CD4-positive, alpha-beta T cell (primary cell): ENCODE measurements around the gene P4HA1. TPM values are rescaled to one million over a fixed set of nuclear protein-coding genes. Genes with fewer than 3 reads are reported as not detected.

Experiments
- ATAC-seq: fragments of 200-7000 bp; cut with Tn5 transposase; one replicate; pipeline ENCODE4 v1.10.0; 2022; ENCODE audit warnings: mild to moderate bottlenecking; ENCODE audit not compliant: poor library complexity
- CTCF ChIA-PET: fragments of 350-600 bp; sonication (Branson Sonifier 250); formaldehyde crosslinking; loops from one replicate; lab custom pipeline; 2021; ENCODE audit warnings: antibody characterized with exemption, inconsistent platforms; lab: Charles Lee
- POLR2A ChIA-PET: fragments of 350-600 bp; sonication (Branson Sonifier 250); formaldehyde crosslinking; loops from one replicate; lab custom pipeline; 2021; ENCODE audit warnings: antibody characterized with exemption, inconsistent platforms; lab: Charles Lee
- DNase-seq, 14 experiments: peaks; one replicate each; pipeline ENCODE4 v3.0.0-alpha.2; 2013 to 2020; ENCODE audit warnings: mixed read lengths in 2 of 14
- H3K27ac ChIP-seq, 2 donors: one replicate each; pipeline versions ENCODE4 v1.5.1 to v1.7.0; 2013; ENCODE audit warnings: low read length in 2 of 2, low read depth in 1 of 2, mild to moderate bottlenecking in 1 of 2
- H3K27me3 ChIP-seq, 2 experiments: 1 replicate in 1 of 2; 2 replicates in 1 of 2; pipeline versions ENCODE4 v1.6.1 to v1.7.0; 2013; ENCODE audit warnings: low read length in 2 of 2, control low read depth in 1 of 2, mild to moderate bottlenecking in 1 of 2, moderate library complexity in 1 of 2; ENCODE audit not compliant: insufficient read depth in 2 of 2, control insufficient read depth in 1 of 2
- H3K36me3 ChIP-seq: one replicate; pipeline ENCODE4 v1.6.1; 2013; ENCODE audit warnings: low read length, control low read depth; ENCODE audit not compliant: insufficient read depth
- H3K4me1 ChIP-seq: one replicate; pipeline ENCODE4 v1.6.1; 2013; ENCODE audit warnings: low read length, control low read depth; ENCODE audit not compliant: insufficient read depth
- H3K4me3 ChIP-seq: one replicate; pipeline ENCODE4 v1.5.1; 2013; ENCODE audit warnings: mild to moderate bottlenecking, low read length, moderate library complexity
- H3K9me3 ChIP-seq, 2 experiments: 1 replicate in 1 of 2; 2 replicates in 1 of 2; pipeline versions ENCODE4 v1.6.1 to v1.7.0; 2013; ENCODE audit warnings: low read length in 2 of 2, mild to moderate bottlenecking in 2 of 2, control low read depth in 1 of 2, moderate library complexity in 1 of 2; ENCODE audit not compliant: control insufficient read depth in 1 of 2, insufficient read depth in 1 of 2
- H3K27ac Mint-ChIP-seq: one replicate; pipeline ENCODE4 v1.8.0; 2020; ENCODE audit warnings: mixed read lengths
- H3K27me3 Mint-ChIP-seq: one replicate; pipeline ENCODE4 v1.8.0; 2021; ENCODE audit warnings: mixed read lengths
- H3K36me3 Mint-ChIP-seq: one replicate; pipeline ENCODE4 v1.8.0; 2021; ENCODE audit warnings: low read depth, mixed read lengths
- H3K4me1 Mint-ChIP-seq: one replicate; pipeline ENCODE4 v1.8.0; 2021; ENCODE audit warnings: low read depth, mixed read lengths
- H3K4me3 Mint-ChIP-seq: one replicate; pipeline ENCODE4 v1.8.0; 2020; ENCODE audit warnings: mild to moderate bottlenecking, mixed read lengths
- H3K9me3 Mint-ChIP-seq: one replicate; pipeline ENCODE4 v1.8.0; 2020; ENCODE audit warnings: mixed read lengths
- intact Hi-C, 2 experiments: fragments of 100-400 bp; cut with DNase I in 1 of 2; cut with micrococcal nuclease in 1 of 2; formaldehyde crosslinking; loops; one replicate each; pipeline versions ENCODE4 v1.15.1 to v1.9.0; 2023 to 2025; cut with DNase I, micrococcal nuclease
- total RNA-seq, 174 experiments: library from RNA in 2 of 174; stranded (reverse) in 2 of 174; gene quantifications; one replicate each; pipeline ENCODE4 v1.2.3 and lab custom pipeline; 2021 to 2026
- TF ChIP-seq, protein P1 (sequence below): fragments of 200-600 bp; IDR thresholded peaks from one replicate; pipeline ENCODE4 v1.8.0; 2022; ENCODE audit warnings: antibody characterized with exemption, mild to moderate bottlenecking

P4HA1 gene
- total RNA-seq, 2 experiments from 2014 or later = 9.0 to 9.1 TPM

DNA sequence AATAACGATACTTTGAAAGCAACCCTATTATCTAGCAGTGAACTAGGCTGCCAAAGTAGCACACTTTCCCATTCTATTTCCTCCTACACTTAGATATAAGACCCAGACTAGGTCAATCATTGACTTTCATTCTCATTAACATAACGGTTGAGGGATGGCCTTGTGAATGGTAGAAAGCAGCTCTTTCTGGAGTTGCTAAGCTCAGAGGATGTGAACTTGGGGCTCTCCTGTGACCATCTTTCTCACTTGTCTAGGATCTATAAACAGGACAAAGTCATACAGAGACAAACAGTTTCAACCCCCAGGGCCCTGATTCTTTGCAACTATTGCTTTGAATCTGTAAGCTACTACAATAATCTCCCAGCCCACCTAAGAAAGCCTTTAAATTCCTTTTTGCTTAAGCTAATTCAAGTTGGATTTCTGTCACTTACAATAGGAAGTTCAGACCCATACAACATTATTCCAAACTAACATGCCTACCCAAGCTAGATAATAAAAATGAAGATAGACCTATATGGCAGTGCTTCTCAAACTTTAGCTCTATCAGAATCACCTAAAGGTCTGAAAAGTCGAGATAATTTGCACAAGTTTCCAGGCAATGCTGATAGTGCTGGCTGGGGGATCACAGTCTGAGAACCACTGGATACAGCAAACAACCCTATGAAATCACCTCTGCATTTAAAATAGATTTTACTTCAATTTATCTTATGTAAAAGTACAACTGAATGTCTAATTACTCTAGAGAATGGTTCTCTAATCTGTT is 16.7 kb downstream of the P4HA1 start:
- no peaks in the 10 kb centered on the region for H3K9me3 Mint-ChIP-seq
- intact Hi-C loops = no loop called here
- Histone ChIP-seq H3K27ac (no peak overlapping the region), H3K27me3 (no peaks in the 10 kb centered on the region), H3K4me3 (no peak overlapping the region), H3K4me1 (no peaks in the 10 kb centered on the region), H3K9me3 (no peaks in the 10 kb centered on the region), H3K36me3 (no peaks in the 10 kb centered on the region)
- H3K36me3 Mint-ChIP-seq = peaks cover 6% of the 10 kb centered on the region
- POLR2A ChIA-PET = interaction anchor here (2.2 kb wide), 1 partner anchor 16 kb away, joined by 6 read pairs; no protein-coding TSS in a partner anchor
- no peaks in the 10 kb centered on the region for H3K27me3 Mint-ChIP-seq
- H3K27ac Mint-ChIP-seq = no peak overlapping the region
- ATAC-seq (no peak), DNase-seq (no peak)
- TF ChIP-seq, protein P1, sequence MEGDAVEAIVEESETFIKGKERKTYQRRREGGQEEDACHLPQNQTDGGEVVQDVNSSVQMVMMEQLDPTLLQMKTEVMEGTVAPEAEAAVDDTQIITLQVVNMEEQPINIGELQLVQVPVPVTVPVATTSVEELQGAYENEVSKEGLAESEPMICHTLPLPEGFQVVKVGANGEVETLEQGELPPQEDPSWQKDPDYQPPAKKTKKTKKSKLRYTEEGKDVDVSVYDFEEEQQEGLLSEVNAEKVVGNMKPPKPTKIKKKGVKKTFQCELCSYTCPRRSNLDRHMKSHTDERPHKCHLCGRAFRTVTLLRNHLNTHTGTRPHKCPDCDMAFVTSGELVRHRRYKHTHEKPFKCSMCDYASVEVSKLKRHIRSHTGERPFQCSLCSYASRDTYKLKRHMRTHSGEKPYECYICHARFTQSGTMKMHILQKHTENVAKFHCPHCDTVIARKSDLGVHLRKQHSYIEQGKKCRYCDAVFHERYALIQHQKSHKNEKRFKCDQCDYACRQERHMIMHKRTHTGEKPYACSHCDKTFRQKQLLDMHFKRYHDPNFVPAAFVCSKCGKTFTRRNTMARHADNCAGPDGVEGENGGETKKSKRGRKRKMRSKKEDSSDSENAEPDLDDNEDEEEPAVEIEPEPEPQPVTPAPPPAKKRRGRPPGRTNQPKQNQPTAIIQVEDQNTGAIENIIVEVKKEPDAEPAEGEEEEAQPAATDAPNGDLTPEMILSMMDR = no peak
- no peak overlapping the region for H3K4me3 Mint-ChIP-seq
- H3K4me1 Mint-ChIP-seq = peaks cover 18% of the 10 kb centered on the region
- CTCF ChIA-PET = interaction anchor here (0.7 kb wide), 1 partner anchor 15 kb away, joined by 3 read pairs; no protein-coding TSS in a partner anchor

DNA sequence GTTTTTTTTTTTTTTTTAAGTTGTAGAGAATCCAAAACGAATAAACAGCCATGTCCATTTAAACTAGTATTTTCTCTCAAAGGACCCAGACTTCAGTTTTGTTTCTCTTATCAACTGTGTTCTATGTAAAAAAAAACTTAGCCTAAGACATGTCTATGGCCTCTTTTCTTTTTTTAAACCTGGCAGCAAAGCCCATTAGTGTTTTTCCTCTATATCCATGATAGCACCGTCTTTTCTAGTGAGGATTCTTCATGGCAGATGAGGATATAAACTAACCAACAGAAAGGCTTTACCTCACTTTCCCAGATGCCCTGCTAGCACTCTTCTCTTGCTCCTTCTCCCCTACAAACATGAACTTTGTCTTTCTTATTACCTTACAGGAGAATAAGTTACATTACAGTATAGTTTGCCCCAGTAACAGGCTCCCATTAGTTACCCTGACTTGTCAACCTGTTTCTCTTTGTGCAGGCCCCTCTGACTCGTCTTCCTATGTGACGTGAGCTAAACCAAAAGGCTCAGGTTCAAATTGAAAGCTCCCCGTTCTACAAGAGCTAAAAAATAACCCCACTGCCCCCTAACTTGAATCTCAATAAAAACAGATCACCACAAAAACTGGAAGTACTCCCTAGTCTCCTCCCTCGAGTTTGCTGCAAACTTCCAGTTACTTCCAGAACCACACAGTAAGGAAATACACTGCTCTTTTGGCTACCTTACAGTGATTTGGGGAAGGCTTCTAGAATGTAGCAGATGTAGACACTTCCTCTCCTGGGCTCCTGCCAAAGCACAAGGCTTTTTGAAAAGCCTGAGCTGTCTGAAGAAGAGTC is 20.1 kb downstream of the P4HA1 start:
- intact Hi-C loops = no loop called here
- ChIA-PET CTCF (interaction anchor here (1.1 kb wide), 1 partner anchor 18 kb away, joined by 3 read pairs; no protein-coding TSS in a partner anchor), POLR2A (interaction anchor here (1.8 kb wide), 1 partner anchor 20 kb away, joined by 5 read pairs; the partner anchor contains the start of gene P4HA1)
- no peak overlapping the region for H3K27ac ChIP-seq
- no peak for DNase-seq
- ATAC-seq = no peak
- H3K36me3 ChIP-seq = peaks cover 19% of the 10 kb centered on the region
- peaks cover 13% of the 10 kb centered on the region for H3K4me1 Mint-ChIP-seq
- H3K27me3 Mint-ChIP-seq = no peaks in the 10 kb centered on the region
- no peaks in the 10 kb centered on the region for H3K9me3 Mint-ChIP-seq
- H3K27me3 ChIP-seq = no peaks in the 10 kb centered on the region
- no peak overlapping the region for H3K4me3 Mint-ChIP-seq
- H3K27ac Mint-ChIP-seq = peak overlapping the region; percentile 57
- H3K36me3 Mint-ChIP-seq = peaks cover 27% of the 10 kb centered on the region
- TF ChIP-seq, protein P1 = no peak
- H3K4me1 ChIP-seq = no peaks in the 10 kb centered on the region
- H3K4me3 ChIP-seq = no peak overlapping the region
- H3K9me3 ChIP-seq = no peaks in the 10 kb centered on the region

DNA sequence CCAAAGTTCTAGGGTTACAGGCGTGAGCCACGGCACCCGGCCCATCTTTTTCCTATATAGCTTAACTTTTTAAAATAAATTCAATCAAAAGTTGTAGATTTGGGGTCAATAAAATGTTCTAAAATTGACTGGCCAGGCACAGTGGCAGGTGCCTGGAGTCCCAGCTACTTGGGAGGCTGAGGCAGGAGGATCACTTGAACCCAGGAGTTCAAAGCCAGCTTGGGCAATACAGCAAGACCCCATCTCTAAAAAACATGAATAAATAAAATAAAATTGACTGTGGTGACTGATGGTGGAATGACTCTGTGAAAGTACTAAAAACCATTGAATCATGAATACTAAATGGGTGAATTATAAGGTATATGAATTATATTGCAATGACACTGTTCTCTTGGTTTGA is 20.8 kb downstream of the P4HA1 start:
- no peak overlapping the region for H3K4me3 Mint-ChIP-seq
- peaks cover 13% of the 10 kb centered on the region for H3K4me1 Mint-ChIP-seq
- H3K27ac ChIP-seq = no peak overlapping the region
- ATAC-seq = no peak
- TF ChIP-seq, protein P1 = no peak
- H3K9me3 Mint-ChIP-seq = no peaks in the 10 kb centered on the region
- H3K27me3 ChIP-seq = no peaks in the 10 kb centered on the region
- H3K36me3 Mint-ChIP-seq = peaks cover 34% of the 10 kb centered on the region
- no peak overlapping the region for H3K27ac Mint-ChIP-seq
- ChIA-PET POLR2A (interaction anchor here (1.8 kb wide), 1 partner anchor 21 kb away, joined by 5 read pairs; the partner anchor contains the start of gene P4HA1), CTCF (interaction anchor here (1.4 kb wide), 1 partner anchor 14 kb away, joined by 3 read pairs; no protein-coding TSS in a partner anchor)
- no peak for DNase-seq
- peaks cover 26% of the 10 kb centered on the region for H3K36me3 ChIP-seq
- H3K9me3 ChIP-seq = no peaks in the 10 kb centered on the region
- no peaks in the 10 kb centered on the region for H3K27me3 Mint-ChIP-seq
- H3K4me1 ChIP-seq = no peaks in the 10 kb centered on the region
- H3K4me3 ChIP-seq = no peak overlapping the region
- intact Hi-C loops = no loop called here
